Measurements from ENCODE around the gene KRT24. TPM values are rescaled to one million over a fixed set of nuclear protein-coding genes. Genes with fewer than 3 reads are reported as not detected.

The KRT24 gene
- total RNA-seq, 1 experiment from 2014 or later: not detected

GRCh38 chr17:40730970-40731369 lies 27.4 kb upstream of the KRT24 start:
- DNase-seq (ENCODE audit: low spot score): no peak
- intact Hi-C loops (cut with micrococcal nuclease; ENCODE audit: unreplicated experiment): no loop called here
- ChIA-PET POLR2A (ENCODE audit: low non-redundant PET) (no interaction called here), CTCF (no interaction called here)
- H3K4me3 ChIP-seq (ENCODE audit: low read depth, low read length, poor library complexity, severe bottlenecking): no peak overlapping the region
- no peaks in the 10 kb centered on the region for H3K4me1 ChIP-seq (ENCODE audit: insufficient read depth, low read length, poor library complexity, severe bottlenecking)
- H3K27ac ChIP-seq (ENCODE audit: low read depth, low read length, poor library complexity, severe bottlenecking): no peak overlapping the region
- BruUV-seq (replicated peaks): no TSS peak
- TF ChIP-seq CTCF (conservative IDR thresholded peaks at IDR 0.05; ENCODE audit: low read depth, low read length) (no peak), EZH2 (IDR thresholded peaks at IDR 0.05; ENCODE audit: borderline replicate concordance, low read depth, low read length, poor library complexity, severe bottlenecking) (no peak)
- no peaks in the 10 kb centered on the region for H3K27me3 ChIP-seq (replicated peaks; ENCODE audit: insufficient read depth, low read depth, low read length, poor library complexity)
- no peaks in the 10 kb centered on the region for H3K36me3 ChIP-seq (ENCODE audit: insufficient read depth, low read length, poor library complexity, severe bottlenecking)
- H3K9me3 ChIP-seq (ENCODE audit: low read depth, low read length, poor library complexity, severe bottlenecking): no peaks in the 10 kb centered on the region

DNA sequence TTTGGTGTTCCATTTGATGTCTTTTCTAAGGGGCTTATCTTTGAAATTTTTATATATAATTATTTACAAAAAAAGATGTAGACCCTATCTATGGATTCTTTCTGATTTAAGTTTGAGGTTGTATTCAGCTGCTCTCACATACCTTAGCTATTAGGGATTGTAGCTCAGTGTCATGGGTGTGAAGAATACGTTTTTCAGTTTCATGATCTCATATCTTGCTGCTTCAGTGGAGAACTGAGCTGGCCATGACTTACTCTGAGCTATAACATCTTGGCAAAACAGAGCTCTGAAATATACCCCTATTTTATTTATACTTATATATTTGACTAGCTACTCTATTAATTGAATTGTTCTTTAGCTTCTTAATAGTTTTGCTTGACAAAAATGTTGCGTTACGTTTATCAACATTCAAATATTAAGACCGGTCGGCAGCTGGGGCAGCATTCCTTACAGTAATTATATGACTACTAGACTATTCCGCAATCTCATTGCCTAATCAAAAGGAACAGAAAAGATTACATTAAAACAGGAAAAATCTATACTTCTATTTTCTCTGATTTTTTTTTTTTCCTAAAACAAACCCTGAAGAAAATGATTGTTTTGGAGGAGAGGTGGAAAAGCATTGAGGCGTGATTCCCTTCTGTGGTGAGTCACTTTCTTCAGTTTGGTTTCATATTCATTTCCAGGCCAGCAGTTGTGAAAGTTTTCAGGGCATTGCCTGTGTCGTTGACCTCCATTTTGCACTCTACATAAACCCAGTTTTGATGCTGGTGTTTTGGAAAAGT lies 24.1 kb upstream of the KRT24 start:
- no peaks in the 10 kb centered on the region for H3K36me3 ChIP-seq (ENCODE audit: insufficient read depth, low read length, poor library complexity, severe bottlenecking)
- no peaks in the 10 kb centered on the region for H3K27me3 ChIP-seq (replicated peaks; ENCODE audit: insufficient read depth, low read depth, low read length, poor library complexity)
- intact Hi-C loops (cut with micrococcal nuclease; ENCODE audit: unreplicated experiment): no loop called here
- H3K4me1 ChIP-seq (ENCODE audit: insufficient read depth, low read length, poor library complexity, severe bottlenecking): no peaks in the 10 kb centered on the region
- TF ChIP-seq EZH2 (IDR thresholded peaks at IDR 0.05; ENCODE audit: borderline replicate concordance, low read depth, low read length, poor library complexity, severe bottlenecking): no peak
- TF ChIP-seq CTCF (conservative IDR thresholded peaks at IDR 0.05; ENCODE audit: low read depth, low read length): no peak
- H3K9me3 ChIP-seq (ENCODE audit: low read depth, low read length, poor library complexity, severe bottlenecking): no peaks in the 10 kb centered on the region
- no peak overlapping the region for H3K27ac ChIP-seq (ENCODE audit: low read depth, low read length, poor library complexity, severe bottlenecking)
- ChIA-PET POLR2A (ENCODE audit: low non-redundant PET) (no interaction called here), CTCF (no interaction called here)
- no TSS peak for BruUV-seq (replicated peaks)
- DNase-seq (ENCODE audit: low spot score): no peak
- H3K4me3 ChIP-seq (ENCODE audit: low read depth, low read length, poor library complexity, severe bottlenecking): no peak overlapping the region

DNA sequence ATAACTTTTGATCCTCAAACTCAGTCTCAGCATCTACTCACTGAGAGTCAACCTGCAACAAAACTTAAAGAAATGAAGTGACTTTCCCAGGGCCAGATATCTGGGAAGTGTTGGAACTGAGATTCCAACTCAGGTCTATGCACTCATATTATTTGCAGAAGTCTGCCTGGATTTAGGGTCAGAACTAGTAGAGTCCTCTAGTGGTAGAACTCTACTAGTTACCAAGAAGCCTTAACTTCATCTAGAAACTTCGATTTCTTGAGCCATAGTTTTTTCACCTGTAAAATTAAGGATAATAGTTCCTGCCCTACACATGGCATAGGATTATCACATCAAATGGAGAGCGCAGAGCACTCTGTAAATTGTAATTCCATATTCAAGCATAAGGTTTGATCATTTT lies 23.4 kb upstream of the KRT24 start:
- Histone ChIP-seq H3K4me1 (ENCODE audit: insufficient read depth, low read length, poor library complexity, severe bottlenecking) (no peaks in the 10 kb centered on the region), H3K4me3 (ENCODE audit: low read depth, low read length, poor library complexity, severe bottlenecking) (no peak overlapping the region), H3K27me3 (replicated peaks; ENCODE audit: insufficient read depth, low read depth, low read length, poor library complexity) (no peaks in the 10 kb centered on the region), H3K9me3 (ENCODE audit: low read depth, low read length, poor library complexity, severe bottlenecking) (no peaks in the 10 kb centered on the region), H3K36me3 (ENCODE audit: insufficient read depth, low read length, poor library complexity, severe bottlenecking) (no peaks in the 10 kb centered on the region), H3K27ac (ENCODE audit: low read depth, low read length, poor library complexity, severe bottlenecking) (no peak overlapping the region)
- ChIA-PET CTCF (no interaction called here), POLR2A (ENCODE audit: low non-redundant PET) (no interaction called here)
- DNase-seq (ENCODE audit: low spot score): no peak
- TF ChIP-seq CTCF (conservative IDR thresholded peaks at IDR 0.05; ENCODE audit: low read depth, low read length) (no peak), EZH2 (IDR thresholded peaks at IDR 0.05; ENCODE audit: borderline replicate concordance, low read depth, low read length, poor library complexity, severe bottlenecking) (no peak)
- no TSS peak for BruUV-seq (replicated peaks)
- intact Hi-C loops (cut with micrococcal nuclease; ENCODE audit: unreplicated experiment): no loop called here

All from A673 (cell line).